ENCODE data around the gene AFMID. TPM values are rescaled to one million over a fixed set of nuclear protein-coding genes. Genes with fewer than 3 reads are reported as not detected.

Gene AFMID
- total and polyA plus RNA-seq, 2 of the 13 experiments (the other 11 are each of a cell fraction or from before 2014, with no cell fraction given): 249 to 270 TPM

DNA sequence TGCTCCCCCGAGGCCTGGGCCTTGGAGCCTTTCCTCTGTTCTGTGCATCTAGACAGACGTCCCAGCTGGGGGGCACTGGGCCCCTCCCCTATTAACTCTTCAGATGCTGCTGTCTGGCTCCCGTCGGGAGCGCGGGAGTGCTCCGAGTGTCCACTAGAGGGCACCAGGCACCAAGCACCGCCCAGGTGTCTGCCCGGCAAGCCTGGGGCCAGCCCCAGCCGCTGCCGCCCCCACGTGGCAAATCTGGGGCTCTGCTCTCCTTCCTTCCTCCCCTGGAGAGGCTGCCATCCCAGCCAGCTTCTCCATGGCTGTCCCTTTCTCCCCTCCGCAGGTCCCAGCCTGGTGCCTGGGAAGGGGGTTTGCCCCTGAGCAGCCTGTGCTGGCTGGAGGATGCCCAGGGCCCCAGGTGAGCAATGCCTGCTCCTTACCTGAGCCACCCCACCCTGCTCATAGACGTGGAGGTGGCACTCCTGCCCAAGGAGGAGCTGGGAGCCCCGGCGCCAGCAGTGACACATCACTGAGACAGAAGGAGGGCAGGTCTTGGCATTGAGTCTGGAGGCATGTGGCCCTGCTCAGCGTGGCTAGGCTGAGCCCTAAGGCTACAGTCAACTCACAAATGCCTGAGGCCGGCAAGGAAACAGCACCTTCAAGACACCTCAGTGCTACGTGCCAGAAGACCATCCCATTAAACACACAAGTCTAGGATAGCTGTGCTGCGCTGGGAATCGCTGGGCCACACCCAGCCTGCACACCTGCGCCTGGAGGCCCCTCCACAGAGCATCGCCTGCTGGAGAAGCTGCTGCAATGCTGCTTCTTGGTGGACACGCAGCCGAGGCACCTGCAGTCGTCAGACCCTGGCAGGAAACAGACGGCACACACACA is 64.0 kb downstream of the AFMID start (continued):
- TF ChIP-seq HINFP (CRISPR knock-in tag; IDR thresholded peaks at IDR 0.05; ENCODE audit: low read depth): no peak
- TF ChIP-seq GMEB1 (CRISPR knock-in tag; IDR thresholded peaks at IDR 0.05; ENCODE audit: borderline replicate concordance): peak; percentile 28; the same call in 1 of the 2 replicates
- TF ChIP-seq ERF (CRISPR knock-in tag; IDR thresholded peaks at IDR 0.05): peak; percentile 94
- TF ChIP-seq NR2C2 (CRISPR knock-in tag; IDR thresholded peaks at IDR 0.05; ENCODE audit: borderline replicate concordance): no peak
- no peak for TF ChIP-seq NAIF1 (CRISPR knock-in tag; IDR thresholded peaks at IDR 0.05; ENCODE audit: borderline replicate concordance)
- 0 out of 2 replicates have a peak, but pooled peaks have one; percentile 26 for TF ChIP-seq AKAP8 (CRISPR knock-in tag; IDR thresholded peaks at IDR 0.05)
- TF ChIP-seq KMT2A (CRISPR knock-in tag; IDR thresholded peaks at IDR 0.05): peak; percentile 38; the same call in 1 of the 2 replicates
- no peak for TF ChIP-seq SRSF9 (IDR thresholded peaks at IDR 0.05; ENCODE audit: borderline replicate concordance, insufficient read depth, low read depth, low read length, poor library complexity, severe bottlenecking)
- TF ChIP-seq SIX1 (CRISPR knock-in tag; IDR thresholded peaks at IDR 0.05; ENCODE audit: borderline replicate concordance): peak; percentile 27; the same call in 1 of the 2 replicates
- TF ChIP-seq ZBTB25 (CRISPR knock-in tag; IDR thresholded peaks at IDR 0.05): peak; percentile 75; the same call in 1 of the 2 replicates
- TF ChIP-seq SRY (CRISPR knock-in tag; IDR thresholded peaks at IDR 0.05): 0 out of 2 replicates have a peak, but pooled peaks have one; percentile 34
- no peak for TF ChIP-seq ZNF552 (CRISPR knock-in tag; IDR thresholded peaks at IDR 0.05; ENCODE audit: borderline replicate concordance)
- TF ChIP-seq SRSF4 (IDR thresholded peaks at IDR 0.05; ENCODE audit: low read depth, low read length, poor library complexity, severe bottlenecking): no peak
- TF ChIP-seq ZNF614 (CRISPR knock-in tag; IDR thresholded peaks at IDR 0.05; ENCODE audit: borderline replicate concordance): peak; percentile 76; the same call in 1 of the 2 replicates
- peak; percentile 81 for TF ChIP-seq REPIN1 (CRISPR knock-in tag; IDR thresholded peaks at IDR 0.05; ENCODE audit: borderline replicate concordance, low read depth)
- TF ChIP-seq RAD51 (IDR thresholded peaks at IDR 0.05; ENCODE audit: borderline replicate concordance): no peak
- 0 out of 2 replicates have a peak, but pooled peaks have one; percentile 45 for TF ChIP-seq ZHX1 (CRISPR knock-in tag; IDR thresholded peaks at IDR 0.05; ENCODE audit: low read depth)
- TF ChIP-seq, protein P1, sequence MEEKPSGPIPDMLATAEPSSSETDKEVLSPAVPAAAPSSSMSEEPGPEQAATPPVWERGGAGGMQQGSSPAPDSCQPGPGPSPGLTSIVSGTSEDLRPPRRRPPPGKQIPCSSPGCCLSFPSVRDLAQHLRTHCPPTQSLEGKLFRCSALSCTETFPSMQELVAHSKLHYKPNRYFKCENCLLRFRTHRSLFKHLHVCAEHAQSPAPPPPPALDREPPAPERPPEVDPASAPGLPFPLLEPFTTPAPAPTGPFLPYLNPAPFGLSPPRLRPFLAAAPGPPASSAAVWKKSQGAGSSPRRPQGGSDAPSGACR (CRISPR knock-in tag; IDR thresholded peaks at IDR 0.05): 0 out of 2 replicates have a peak, but pooled peaks have one; percentile 57
- peak; percentile 41; the same call in 1 of the 2 replicates for TF ChIP-seq DMAP1 (CRISPR knock-in tag; IDR thresholded peaks at IDR 0.05)
- TF ChIP-seq ZNF792 (CRISPR knock-in tag; IDR thresholded peaks at IDR 0.05): peak; percentile 95

Data from HepG2 (cell line).